H9 (cell line): ENCODE measurements around the gene ANKRD16. TPM values are rescaled to one million over a fixed set of nuclear protein-coding genes. Genes with fewer than 3 reads are reported as not detected.
A peak's percentile ranks its signal among the peaks of the same experiment; 100 is the strongest.

Experiments used
- DNase-seq: peaks from one replicate; pipeline ENCODE4 v3.0.0-alpha.2; 2017
- H2AFZ ChIP-seq: one replicate; pipeline ENCODE4 v1.6.1; 2013; ENCODE audit warnings: mild to moderate bottlenecking, low read length, control low read depth, moderate library complexity
- H2AK5ac ChIP-seq: 2 replicates; pipeline ENCODE4 v1.6.1; 2013; ENCODE audit warnings: low read length, control low read depth, mixed read lengths; ENCODE audit not compliant: insufficient read length
- H2BK120ac ChIP-seq: one replicate; pipeline ENCODE4 v1.6.1; 2013; ENCODE audit warnings: low read depth, mild to moderate bottlenecking, low read length, control low read depth, inconsistent platforms; ENCODE audit not compliant: poor library complexity, severe bottlenecking
- H2BK12ac ChIP-seq: 2 replicates; pipeline ENCODE4 v1.6.1; 2013; ENCODE audit warnings: low read length, control low read depth, mixed read lengths, low read depth; ENCODE audit not compliant: insufficient read length
- H2BK15ac ChIP-seq: 2 replicates; pipeline ENCODE4 v1.6.1; 2013; ENCODE audit warnings: low read depth, low read length, control low read depth
- H2BK20ac ChIP-seq: one replicate; pipeline ENCODE4 v1.6.1; 2013; ENCODE audit warnings: low read depth, mild to moderate bottlenecking, low read length, control low read depth, inconsistent platforms; ENCODE audit not compliant: poor library complexity, severe bottlenecking
- H2BK5ac ChIP-seq: 2 replicates; pipeline ENCODE4 v1.6.1; 2013; ENCODE audit warnings: low read length, control low read depth, mixed read lengths; ENCODE audit not compliant: insufficient read length
- H3K14ac ChIP-seq: 2 replicates; pipeline ENCODE4 v1.6.1; 2013; ENCODE audit warnings: low read length, control low read depth; ENCODE audit not compliant: insufficient read depth
- H3K18ac ChIP-seq: 2 replicates; pipeline ENCODE4 v1.6.1; 2013; ENCODE audit warnings: low read depth, mild to moderate bottlenecking, mixed read lengths, low read length, control low read depth; ENCODE audit not compliant: insufficient read length
- H3K23ac ChIP-seq: 2 replicates; pipeline ENCODE4 v1.6.1; 2013; ENCODE audit warnings: low read length, control low read depth, mixed read lengths, low read depth; ENCODE audit not compliant: insufficient read length
- H3K23me2 ChIP-seq: 2 replicates; pipeline ENCODE4 v1.6.1; 2013; ENCODE audit warnings: low read depth, mild to moderate bottlenecking, mixed read lengths, low read length, control low read depth; ENCODE audit not compliant: insufficient read length, poor library complexity, severe bottlenecking
- H3K27ac ChIP-seq: 2 replicates; pipeline ENCODE4 v1.5.1; 2013; ENCODE audit warnings: low read length, control low read depth, mixed read lengths, low read depth; ENCODE audit not compliant: insufficient read length
- H3K27me3 ChIP-seq: 2 replicates; pipeline ENCODE4 v1.6.1; 2013; ENCODE audit warnings: low read length, control low read depth, inconsistent platforms; ENCODE audit not compliant: insufficient read depth
- H3K4ac ChIP-seq: 2 replicates; pipeline ENCODE4 v1.6.1; 2013; ENCODE audit warnings: low read depth, mild to moderate bottlenecking, control low read depth, inconsistent platforms, low read length, moderate library complexity
- H3K4me1 ChIP-seq: 2 replicates; pipeline ENCODE4 v1.6.1; 2013; ENCODE audit warnings: low read length, control low read depth, inconsistent platforms; ENCODE audit not compliant: insufficient read depth
- H3K4me2 ChIP-seq: 2 replicates; pipeline ENCODE4 v1.6.1; 2013; ENCODE audit warnings: low read length, control low read depth, mixed read lengths; ENCODE audit not compliant: insufficient read length, insufficient read depth
- H3K56ac ChIP-seq: 2 replicates; pipeline ENCODE4 v1.6.1; 2013; ENCODE audit warnings: low read depth, mild to moderate bottlenecking, mixed read lengths, low read length, control low read depth; ENCODE audit not compliant: insufficient read length
- H3K79me1 ChIP-seq: 2 replicates; pipeline ENCODE4 v1.6.1; 2013; ENCODE audit warnings: low read depth, mild to moderate bottlenecking, moderate library complexity, low read length, control low read depth, inconsistent platforms; ENCODE audit not compliant: insufficient read depth, poor library complexity, severe bottlenecking
- H3K79me2 ChIP-seq: 2 replicates; pipeline ENCODE4 v1.6.1; 2013; ENCODE audit warnings: low read length, control low read depth, inconsistent platforms; ENCODE audit not compliant: insufficient read depth
- H3K9ac ChIP-seq: 2 replicates; pipeline ENCODE4 v1.6.1; 2013; ENCODE audit warnings: low read length, control low read depth, mixed read lengths; ENCODE audit not compliant: insufficient read length; ENCODE audit errors: extremely low read depth
- H3K9me3 ChIP-seq: one replicate; pipeline ENCODE4 v1.6.1; 2013; ENCODE audit warnings: low read depth, low read length, inconsistent platforms; ENCODE audit not compliant: control insufficient read depth
- H3T11ph ChIP-seq: one replicate; pipeline ENCODE4 v1.6.1; 2013; ENCODE audit warnings: mild to moderate bottlenecking, low read length, control low read depth, inconsistent platforms
- H4K20me1 ChIP-seq: one replicate; pipeline ENCODE4 v1.6.1; 2013; ENCODE audit not compliant: control insufficient read depth, insufficient read length, insufficient read depth
- H4K5ac ChIP-seq: 2 replicates; pipeline ENCODE4 v1.6.1; 2013; ENCODE audit warnings: low read depth, mild to moderate bottlenecking, mixed read lengths, low read length, control low read depth; ENCODE audit not compliant: insufficient read length
- H4K8ac ChIP-seq: replicated peaks from 2 replicates; pipeline ENCODE4 v1.6.1; 2013; ENCODE audit warnings: low read length, control low read depth, mixed read lengths, low read depth; ENCODE audit not compliant: insufficient read length
- H4K91ac ChIP-seq: 2 replicates; pipeline ENCODE4 v1.6.1; 2013; ENCODE audit warnings: low read depth, mild to moderate bottlenecking, moderate library complexity, mixed read lengths, low read length, control low read depth; ENCODE audit not compliant: insufficient read length
- H3K27ac Mint-ChIP-seq, 3 experiments: 2 replicates in 2 of 3; 3 replicates in 1 of 3; pipeline ENCODE4 v1.8.0; 2020 to 2021; ENCODE audit warnings: mixed read lengths in 3 of 3, mild to moderate bottlenecking in 1 of 3, moderate library complexity in 1 of 3
- H3K27me3 Mint-ChIP-seq: 2 replicates; pipeline ENCODE4 v1.8.0; 2021; ENCODE audit warnings: low read depth, mild to moderate bottlenecking, moderate library complexity, mixed read lengths
- H3K36me3 Mint-ChIP-seq, 3 experiments: 2 replicates in 2 of 3; 3 replicates in 1 of 3; pipeline ENCODE4 v1.8.0; 2020 to 2021; ENCODE audit warnings: low read depth in 3 of 3, mixed read lengths in 3 of 3; ENCODE audit not compliant: insufficient read depth in 1 of 3
- H3K4me1 Mint-ChIP-seq, 2 experiments: 2 replicates each; pipeline ENCODE4 v1.8.0; 2020; ENCODE audit warnings: mixed read lengths in 2 of 2
- H3K4me3 Mint-ChIP-seq, 2 experiments: 2 replicates in 1 of 2; 3 replicates in 1 of 2; pipeline ENCODE4 v1.8.0; 2020 to 2021; ENCODE audit warnings: mild to moderate bottlenecking in 2 of 2, mixed read lengths in 2 of 2, moderate library complexity in 1 of 2
- H3K9me3 Mint-ChIP-seq, 2 experiments: 2 replicates in 1 of 2; 3 replicates in 1 of 2; pipeline ENCODE4 v1.8.0; 2020; ENCODE audit warnings: mild to moderate bottlenecking in 2 of 2, mixed read lengths in 2 of 2, moderate library complexity in 1 of 2
- WGBS: extraction: QIAGEN DNeasy Blood & Tissue Kit; methylation state at CpG from one replicate; pipeline ENCODE4 v1.1.7; 2013; ENCODE audit warnings: missing lambda C conversion rate, low lambda C conversion rate, mixed read lengths; ENCODE audit not compliant: insufficient read length; ENCODE audit errors: extremely low coverage; 5-methylcytosine and 5-hydroxymethylcytosine counted together
- total RNA-seq: library from RNA; stranded (reverse); gene quantifications from 2 replicates; pipeline ENCODE4 v1.2.1, GENCODE V29; 2021
- TF ChIP-seq, protein P1 (sequence below): fragments of 200-600 bp; sonication (generic); conservative IDR thresholded peaks from 3 replicates; pipeline ENCODE4 v1.8.0; 2021; ENCODE audit warnings: antibody characterized with exemption, mild to moderate bottlenecking

The ANKRD16 gene
- total RNA-seq, 1 experiment from 2014 or later: 11.4 TPM

DNA sequence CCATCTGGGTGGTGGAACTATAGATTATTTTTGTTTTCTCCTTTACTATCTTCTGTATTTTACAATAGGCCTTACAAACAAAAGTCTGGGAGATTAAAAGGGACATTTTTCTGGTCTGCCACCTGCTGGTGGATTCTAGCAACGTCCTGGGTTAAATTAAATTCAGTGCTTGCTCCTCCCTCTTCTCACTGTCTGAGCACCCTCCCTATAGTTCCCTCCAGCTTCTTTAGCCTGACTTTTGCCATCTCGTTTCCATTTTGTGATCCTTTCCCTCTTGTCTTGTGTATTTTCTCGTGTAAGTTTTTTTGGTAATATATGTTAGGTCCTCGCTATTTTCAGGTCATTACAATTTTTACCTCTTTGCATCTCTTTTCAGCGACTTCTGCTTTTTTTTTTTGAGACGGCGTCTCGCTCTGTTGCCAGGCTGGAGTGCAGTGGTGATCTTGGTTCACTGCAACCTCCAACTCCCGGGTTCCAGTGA is 16.1 kb downstream of the ANKRD16 start:
- Histone ChIP-seq H3K27ac (no peak overlapping the region), H2AK5ac (no peak overlapping the region), H3K9ac (no peak overlapping the region), H4K20me1 (no peaks in the 10 kb centered on the region), H3T11ph (no peak overlapping the region), H3K27me3 (no peaks in the 10 kb centered on the region), H2BK12ac (no peak overlapping the region), H2BK20ac (no peak overlapping the region), H4K8ac (no peak overlapping the region), H3K79me1 (no peaks in the 10 kb centered on the region), H4K91ac (no peak overlapping the region), H2BK5ac (no peak overlapping the region), H3K23ac (no peak overlapping the region), H2BK15ac (no peak overlapping the region), H3K18ac (no peak overlapping the region), H2AFZ (no peak overlapping the region), H3K14ac (no peak overlapping the region), H3K4me2 (no peak overlapping the region), H3K23me2 (no peaks in the 10 kb centered on the region), H3K9me3 (peaks cover under 1% of the 10 kb centered on the region), H3K4me1 (no peaks in the 10 kb centered on the region), H4K5ac (no peak overlapping the region), H3K79me2 (no peaks in the 10 kb centered on the region), H3K4ac (no peak overlapping the region), H3K56ac (no peak overlapping the region), H2BK120ac (no peak overlapping the region)
- Mint-ChIP-seq H3K4me1 (peaks cover 0 to 10% of the 10 kb centered on the region in 2 experiments; a peak in 2 of 4 replicates), H3K9me3 (peaks cover 7 to 8% of the 10 kb centered on the region in 2 experiments; a peak in 4 of 5 replicates), H3K36me3 (peaks cover 28 to 39% (median 34%) of the 10 kb centered on the region in 3 experiments), H3K4me3 (no peak overlapping the region), H3K27me3 (no peaks in the 10 kb centered on the region; the same call in 1 of the 2 replicates), H3K27ac (no peak overlapping the region)
- peak; percentile 64 for DNase-seq
- no CpG with 5 or more reads among the region's 9 CpGs for WGBS
- TF ChIP-seq, protein P1, sequence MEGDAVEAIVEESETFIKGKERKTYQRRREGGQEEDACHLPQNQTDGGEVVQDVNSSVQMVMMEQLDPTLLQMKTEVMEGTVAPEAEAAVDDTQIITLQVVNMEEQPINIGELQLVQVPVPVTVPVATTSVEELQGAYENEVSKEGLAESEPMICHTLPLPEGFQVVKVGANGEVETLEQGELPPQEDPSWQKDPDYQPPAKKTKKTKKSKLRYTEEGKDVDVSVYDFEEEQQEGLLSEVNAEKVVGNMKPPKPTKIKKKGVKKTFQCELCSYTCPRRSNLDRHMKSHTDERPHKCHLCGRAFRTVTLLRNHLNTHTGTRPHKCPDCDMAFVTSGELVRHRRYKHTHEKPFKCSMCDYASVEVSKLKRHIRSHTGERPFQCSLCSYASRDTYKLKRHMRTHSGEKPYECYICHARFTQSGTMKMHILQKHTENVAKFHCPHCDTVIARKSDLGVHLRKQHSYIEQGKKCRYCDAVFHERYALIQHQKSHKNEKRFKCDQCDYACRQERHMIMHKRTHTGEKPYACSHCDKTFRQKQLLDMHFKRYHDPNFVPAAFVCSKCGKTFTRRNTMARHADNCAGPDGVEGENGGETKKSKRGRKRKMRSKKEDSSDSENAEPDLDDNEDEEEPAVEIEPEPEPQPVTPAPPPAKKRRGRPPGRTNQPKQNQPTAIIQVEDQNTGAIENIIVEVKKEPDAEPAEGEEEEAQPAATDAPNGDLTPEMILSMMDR: peak; percentile 78
